Measurements from ENCODE around the gene PCIF1. TPM values are rescaled to one million over a fixed set of nuclear protein-coding genes. Genes with fewer than 3 reads are reported as not detected.

The PCIF1 gene
- total and polyA plus RNA-seq, 9 of the 15 experiments (the other 6 are each of a cell fraction or from before 2014, with no cell fraction given): 5.8 to 29.4 (median 11.3) TPM

DNA sequence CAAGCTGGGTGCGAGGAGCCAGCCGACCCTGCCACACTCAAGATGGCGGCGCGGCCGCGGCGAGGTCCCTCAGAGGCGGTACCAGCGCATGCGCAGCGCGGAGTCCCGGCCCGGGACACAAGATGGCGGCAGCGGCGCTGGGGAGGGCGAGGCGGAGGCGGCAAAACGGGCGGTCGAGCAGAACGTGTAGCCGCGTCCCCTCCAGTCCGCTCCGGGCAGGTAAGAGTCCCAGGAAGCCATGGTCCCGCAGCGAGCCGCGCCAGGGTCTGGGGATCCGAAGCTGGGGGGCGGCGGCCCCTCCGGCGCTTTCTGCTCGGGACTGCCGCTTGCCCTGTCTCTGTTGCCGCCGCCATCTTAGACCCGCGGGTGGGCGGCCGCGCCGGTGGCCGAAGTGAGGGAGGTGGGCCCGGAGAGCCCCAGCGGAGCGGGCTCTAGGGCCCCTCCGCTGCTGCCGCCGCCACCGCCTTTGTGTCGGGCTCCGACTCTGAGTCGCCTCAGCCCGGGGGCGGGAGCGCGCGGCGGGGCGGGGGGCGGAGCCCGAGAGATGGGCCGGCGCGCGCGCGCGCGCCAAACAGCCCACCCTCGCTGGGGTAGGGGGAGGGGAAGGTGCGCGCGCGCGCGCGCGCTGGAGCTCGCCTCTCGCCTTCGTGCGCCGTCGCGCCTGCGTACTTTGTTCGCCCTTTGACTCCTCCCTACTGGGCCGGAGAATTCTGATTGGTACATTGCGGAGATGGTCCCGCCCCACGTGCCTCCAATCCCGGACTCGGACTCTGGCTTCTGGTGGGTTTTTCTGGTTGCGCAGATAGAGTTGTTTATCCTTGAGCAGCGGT is at the start of gene PCIF1 (continued):
- TF ChIP-seq ZNF282 (CRISPR knock-in tag; IDR thresholded peaks at IDR 0.05) (peak; percentile 57; the same call in 1 of the 2 replicates), BCL6 (CRISPR knock-in tag; IDR thresholded peaks at IDR 0.05) (no peak), NR3C1 (CRISPR knock-in tag; IDR thresholded peaks at IDR 0.05) (no peak; the same call in none of the 2 replicates), ESRRB (CRISPR knock-in tag; IDR thresholded peaks at IDR 0.05; ENCODE audit: borderline replicate concordance) (no peak), NONO (IDR thresholded peaks at IDR 0.05; ENCODE audit: low read depth in 2 of 2, low read length in 1 of 2) (peak; percentile 77 to 95; a peak in 3 of 4 replicates), ETV5 (CRISPR knock-in tag; IDR thresholded peaks at IDR 0.05; ENCODE audit: low read depth) (peak; percentile 48; the same call in 1 of the 2 replicates), PHF8 (IDR thresholded peaks at IDR 0.05; ENCODE audit: borderline replicate concordance, low read length) (peak; percentile 97), TBL1XR1 (IDR thresholded peaks at IDR 0.05; ENCODE audit: low read length in 2 of 2) (no peak), ZNF232 (CRISPR knock-in tag; IDR thresholded peaks at IDR 0.05) (no peak), ZNF436 (CRISPR knock-in tag; IDR thresholded peaks at IDR 0.05) (no peak), HIVEP1 (CRISPR knock-in tag; IDR thresholded peaks at IDR 0.05) (no peak), ZNF583 (CRISPR knock-in tag; IDR thresholded peaks at IDR 0.05) (no peak), CTBP1 (IDR thresholded peaks at IDR 0.05; ENCODE audit: borderline replicate concordance) (peak; percentile 73), ZSCAN32 (CRISPR knock-in tag; IDR thresholded peaks at IDR 0.05) (no peak; the same call in 1 of the 2 replicates), PHTF2 (CRISPR knock-in tag; IDR thresholded peaks at IDR 0.05) (no peak), MEF2D (tag; conservative IDR thresholded peaks at IDR 0.05; ENCODE audit: low read depth) (no peak)
- TF ChIP-seq, protein P1, sequence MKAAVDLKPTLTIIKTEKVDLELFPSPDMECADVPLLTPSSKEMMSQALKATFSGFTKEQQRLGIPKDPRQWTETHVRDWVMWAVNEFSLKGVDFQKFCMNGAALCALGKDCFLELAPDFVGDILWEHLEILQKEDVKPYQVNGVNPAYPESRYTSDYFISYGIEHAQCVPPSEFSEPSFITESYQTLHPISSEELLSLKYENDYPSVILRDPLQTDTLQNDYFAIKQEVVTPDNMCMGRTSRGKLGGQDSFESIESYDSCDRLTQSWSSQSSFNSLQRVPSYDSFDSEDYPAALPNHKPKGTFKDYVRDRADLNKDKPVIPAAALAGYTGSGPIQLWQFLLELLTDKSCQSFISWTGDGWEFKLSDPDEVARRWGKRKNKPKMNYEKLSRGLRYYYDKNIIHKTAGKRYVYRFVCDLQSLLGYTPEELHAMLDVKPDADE (conservative IDR thresholded peaks at IDR 0.05; ENCODE audit: control insufficient read depth, low read depth, low read length): peak; percentile 91
- TF ChIP-seq, protein P2, sequence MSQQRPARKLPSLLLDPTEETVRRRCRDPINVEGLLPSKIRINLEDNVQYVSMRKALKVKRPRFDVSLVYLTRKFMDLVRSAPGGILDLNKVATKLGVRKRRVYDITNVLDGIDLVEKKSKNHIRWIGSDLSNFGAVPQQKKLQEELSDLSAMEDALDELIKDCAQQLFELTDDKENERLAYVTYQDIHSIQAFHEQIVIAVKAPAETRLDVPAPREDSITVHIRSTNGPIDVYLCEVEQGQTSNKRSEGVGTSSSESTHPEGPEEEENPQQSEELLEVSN (IDR thresholded peaks at IDR 0.05; ENCODE audit: borderline replicate concordance in 1 of 2, extremely low read depth in 1 of 2, insufficient read depth in 1 of 2, insufficient read length in 1 of 2, low read depth in 1 of 2, low read length in 1 of 2, poor library complexity in 1 of 2, severe bottlenecking in 1 of 2): peak; percentile 50 to 58
- TF ChIP-seq, protein P3, sequence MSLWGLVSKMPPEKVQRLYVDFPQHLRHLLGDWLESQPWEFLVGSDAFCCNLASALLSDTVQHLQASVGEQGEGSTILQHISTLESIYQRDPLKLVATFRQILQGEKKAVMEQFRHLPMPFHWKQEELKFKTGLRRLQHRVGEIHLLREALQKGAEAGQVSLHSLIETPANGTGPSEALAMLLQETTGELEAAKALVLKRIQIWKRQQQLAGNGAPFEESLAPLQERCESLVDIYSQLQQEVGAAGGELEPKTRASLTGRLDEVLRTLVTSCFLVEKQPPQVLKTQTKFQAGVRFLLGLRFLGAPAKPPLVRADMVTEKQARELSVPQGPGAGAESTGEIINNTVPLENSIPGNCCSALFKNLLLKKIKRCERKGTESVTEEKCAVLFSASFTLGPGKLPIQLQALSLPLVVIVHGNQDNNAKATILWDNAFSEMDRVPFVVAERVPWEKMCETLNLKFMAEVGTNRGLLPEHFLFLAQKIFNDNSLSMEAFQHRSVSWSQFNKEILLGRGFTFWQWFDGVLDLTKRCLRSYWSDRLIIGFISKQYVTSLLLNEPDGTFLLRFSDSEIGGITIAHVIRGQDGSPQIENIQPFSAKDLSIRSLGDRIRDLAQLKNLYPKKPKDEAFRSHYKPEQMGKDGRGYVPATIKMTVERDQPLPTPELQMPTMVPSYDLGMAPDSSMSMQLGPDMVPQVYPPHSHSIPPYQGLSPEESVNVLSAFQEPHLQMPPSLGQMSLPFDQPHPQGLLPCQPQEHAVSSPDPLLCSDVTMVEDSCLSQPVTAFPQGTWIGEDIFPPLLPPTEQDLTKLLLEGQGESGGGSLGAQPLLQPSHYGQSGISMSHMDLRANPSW (CRISPR knock-in tag; IDR thresholded peaks at IDR 0.05): no peak
- TF ChIP-seq, protein P4, sequence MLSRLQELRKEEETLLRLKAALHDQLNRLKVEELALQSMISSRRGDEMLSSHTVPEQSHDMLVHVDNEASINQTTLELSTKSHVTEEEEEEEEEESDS (CRISPR knock-in tag; IDR thresholded peaks at IDR 0.05): no peak
- TF ChIP-seq, protein P5, sequence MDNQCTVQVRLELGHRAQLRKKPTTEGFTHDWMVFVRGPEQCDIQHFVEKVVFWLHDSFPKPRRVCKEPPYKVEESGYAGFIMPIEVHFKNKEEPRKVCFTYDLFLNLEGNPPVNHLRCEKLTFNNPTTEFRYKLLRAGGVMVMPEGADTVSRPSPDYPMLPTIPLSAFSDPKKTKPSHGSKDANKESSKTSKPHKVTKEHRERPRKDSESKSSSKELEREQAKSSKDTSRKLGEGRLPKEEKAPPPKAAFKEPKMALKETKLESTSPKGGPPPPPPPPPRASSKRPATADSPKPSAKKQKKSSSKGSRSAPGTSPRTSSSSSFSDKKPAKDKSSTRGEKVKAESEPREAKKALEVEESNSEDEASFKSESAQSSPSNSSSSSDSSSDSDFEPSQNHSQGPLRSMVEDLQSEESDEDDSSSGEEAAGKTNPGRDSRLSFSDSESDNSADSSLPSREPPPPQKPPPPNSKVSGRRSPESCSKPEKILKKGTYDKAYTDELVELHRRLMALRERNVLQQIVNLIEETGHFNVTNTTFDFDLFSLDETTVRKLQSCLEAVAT (IDR thresholded peaks at IDR 0.05): peak; percentile 48 to 71; a peak in 2 of 4 replicates

Data from K562 (cell line).